ENCODE results near the gene SREBF1. TPM values are rescaled to one million over a fixed set of nuclear protein-coding genes. Genes with fewer than 3 reads are reported as not detected.

The SREBF1 gene
- total RNA-seq, 1 experiment from 2014 or later, result 72.5 TPM

GRCh38 chr17:17826942-17827785 lies 9.6 kb downstream of the SREBF1 start:
- DNase-seq (ENCODE audit: extremely low read depth, low read depth), result no peak

- DNase-seq (ENCODE audit: extremely low read depth, low read depth), result no peak
These were observed 10.5 kb downstream of the SREBF1 start for GRCh38 chr17:17826342-17826713.

- no peak for DNase-seq (ENCODE audit: extremely low read depth, low read depth)
These were observed 11.8 kb downstream of the SREBF1 start for GRCh38 chr17:17824783-17825614.

- DNase-seq (ENCODE audit: extremely low read depth, low read depth), result no peak
These were observed 12.5 kb downstream of the SREBF1 start for GRCh38 chr17:17824119-17824782.

- peak; percentile 86 for DNase-seq (ENCODE audit: extremely low read depth, low read depth)
These were observed 13.2 kb downstream of the SREBF1 start for GRCh38 chr17:17823433-17824118.

- DNase-seq (ENCODE audit: extremely low read depth, low read depth), result no peak
These were observed 14.2 kb downstream of the SREBF1 start for GRCh38 chr17:17822616-17823015.

DNA sequence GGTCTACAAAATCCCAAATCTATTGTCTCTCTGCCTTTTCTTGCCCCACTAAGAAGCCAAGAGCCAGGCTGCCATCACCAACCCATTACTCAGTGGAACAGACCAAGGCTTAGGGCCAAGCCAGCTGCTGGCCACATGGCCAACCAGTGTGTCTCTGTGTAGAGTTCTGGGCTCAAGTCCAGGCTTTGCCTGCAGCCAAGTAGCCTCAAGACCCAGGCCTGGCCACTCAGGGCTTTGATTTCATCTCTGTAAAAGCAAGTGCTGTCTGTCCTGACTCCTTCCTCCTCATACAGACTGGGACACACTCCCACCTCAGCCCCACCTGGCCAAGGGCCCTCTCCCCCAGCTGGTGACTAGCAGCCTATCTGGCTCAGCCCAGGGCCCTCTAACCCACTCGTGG lies 14.6 kb downstream of the SREBF1 start:
- no peak for DNase-seq (ENCODE audit: extremely low read depth, low read depth)

DNA sequence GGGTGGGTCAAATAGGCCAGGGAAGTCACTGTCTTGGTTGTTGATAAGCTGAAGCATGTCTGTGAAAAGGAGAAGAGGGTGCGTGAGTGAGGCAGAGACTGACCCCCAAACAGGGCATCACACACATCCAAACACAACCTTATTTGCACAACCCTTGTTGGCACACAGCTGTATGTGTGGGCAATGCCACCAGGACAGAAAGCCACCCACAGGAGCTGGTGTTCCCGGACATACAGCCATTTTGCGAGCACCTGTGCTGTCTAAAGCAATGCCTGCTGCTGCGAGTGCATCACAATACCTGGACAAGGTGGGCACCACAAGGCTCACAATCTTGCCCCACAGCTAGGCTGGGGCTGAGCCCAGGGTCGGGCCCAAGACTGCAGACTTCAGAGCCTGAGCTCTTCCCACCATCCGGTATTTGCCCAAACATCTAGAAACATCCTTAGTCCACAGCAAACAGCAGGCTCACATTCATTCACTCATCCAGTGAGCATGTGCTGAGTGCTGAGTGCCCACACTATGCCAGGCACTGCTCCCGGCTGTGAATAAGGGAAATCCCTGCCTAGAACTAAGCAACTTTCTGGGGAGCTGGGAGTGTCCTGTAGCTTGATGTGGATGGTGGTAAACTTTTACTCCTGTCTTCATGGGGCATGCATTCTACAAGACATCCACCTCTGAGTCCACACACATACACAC lies 16.2 kb downstream of the SREBF1 start:
- DNase-seq (ENCODE audit: extremely low read depth, low read depth), result no peak

GRCh38 chr17:17820046-17820445 lies 16.7 kb downstream of the SREBF1 start:
- no peak for DNase-seq (ENCODE audit: extremely low read depth, low read depth)

GRCh38 chr17:17819561-17819995 lies 17.2 kb downstream of the SREBF1 start:
- peak; percentile 80 for DNase-seq (ENCODE audit: extremely low read depth, low read depth)

GRCh38 chr17:17819111-17819510 lies 17.7 kb downstream of the SREBF1 start:
- no peak for DNase-seq (ENCODE audit: extremely low read depth, low read depth)

GRCh38 chr17:17818088-17818526 lies 18.7 kb downstream of the SREBF1 start:
- DNase-seq (ENCODE audit: extremely low read depth, low read depth), result no peak

DNA sequence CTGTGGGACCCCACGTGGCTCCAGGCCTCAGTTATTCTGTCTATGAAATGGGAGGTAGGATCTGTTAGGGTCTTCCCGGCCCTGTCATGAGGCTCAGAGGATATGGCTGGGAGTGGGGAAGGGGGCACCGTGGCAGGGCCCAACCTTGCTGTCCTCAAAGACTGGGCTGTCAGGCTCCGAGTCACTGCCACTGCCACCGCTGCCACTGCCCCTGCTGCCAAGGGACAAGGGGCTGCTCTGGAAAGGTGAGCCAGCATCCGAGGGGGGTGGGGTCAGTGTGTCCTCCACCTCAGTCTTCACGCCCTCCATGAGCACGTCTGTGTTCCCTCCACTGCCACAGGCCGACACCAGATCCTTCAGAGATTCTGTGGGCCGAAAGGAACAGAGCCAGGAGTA lies 19.2 kb downstream of the SREBF1 start:
- no peak for DNase-seq (ENCODE audit: extremely low read depth, low read depth)

DNA sequence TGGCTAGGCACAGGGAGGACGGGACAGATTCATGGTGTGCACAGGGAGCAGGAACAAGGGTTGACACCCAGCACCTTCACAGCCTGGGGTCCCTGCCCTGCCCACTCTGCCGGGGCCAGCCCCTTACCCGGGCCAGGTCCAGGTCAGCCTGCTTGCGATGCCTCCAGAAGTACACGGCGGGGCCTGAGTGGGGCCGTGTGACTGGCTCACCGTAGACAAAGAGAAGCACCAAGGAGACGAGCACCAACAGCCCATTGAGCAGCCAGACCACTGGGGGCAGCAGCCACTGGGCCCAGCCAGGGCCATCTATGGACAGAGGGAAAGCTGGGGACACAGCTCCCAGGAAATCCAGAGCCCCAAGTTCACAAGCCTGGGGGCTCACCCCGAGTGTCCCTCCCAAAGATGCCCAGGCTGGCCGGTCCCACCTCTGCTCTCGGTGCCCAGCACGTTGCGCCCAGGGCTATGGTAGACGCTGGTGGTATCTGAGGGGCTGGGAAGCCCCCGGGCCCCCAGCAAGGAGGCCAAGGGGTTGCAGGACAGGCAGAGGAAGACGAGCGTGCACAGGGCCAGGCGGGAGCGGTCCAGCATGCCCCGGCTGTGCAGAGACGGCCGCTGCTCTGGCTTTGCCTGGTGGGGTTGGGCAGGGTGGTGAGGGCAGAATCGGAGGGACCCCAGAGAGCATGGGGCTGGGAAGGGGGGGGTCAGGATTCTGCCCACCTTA lies 19.8 kb downstream of the SREBF1 start:
- no peak for DNase-seq (ENCODE audit: extremely low read depth, low read depth)

DNA sequence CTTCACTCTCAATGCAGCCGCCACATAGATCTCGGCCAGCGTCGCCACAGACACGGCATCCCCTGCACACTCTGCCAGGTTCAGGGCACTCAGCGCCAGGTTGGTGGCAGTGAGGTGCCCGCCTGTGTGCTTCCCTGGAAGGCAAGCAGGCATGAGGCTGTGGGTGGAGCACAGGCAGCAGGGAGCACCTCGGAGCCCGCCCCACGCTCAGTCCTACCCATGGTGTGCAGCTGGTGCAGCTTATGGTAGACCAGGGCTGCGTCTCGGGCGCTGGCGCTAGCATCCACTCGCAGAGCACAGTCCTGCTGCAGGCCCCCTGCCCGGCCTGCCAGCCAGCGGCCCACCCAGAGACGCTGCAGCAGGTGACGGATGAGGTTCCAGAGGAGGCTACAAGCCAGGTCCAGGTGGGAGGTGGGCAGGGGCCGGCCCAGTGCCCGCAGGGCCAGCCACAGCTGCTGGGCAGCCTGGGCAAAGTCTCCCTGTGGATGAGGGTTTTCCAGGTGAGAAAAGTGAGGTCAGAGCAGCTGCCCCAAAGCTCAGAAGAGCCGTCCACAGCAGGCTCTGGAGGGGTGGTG lies 20.5 kb downstream of the SREBF1 start:
- no peak for DNase-seq (ENCODE audit: extremely low read depth, low read depth)

DNA sequence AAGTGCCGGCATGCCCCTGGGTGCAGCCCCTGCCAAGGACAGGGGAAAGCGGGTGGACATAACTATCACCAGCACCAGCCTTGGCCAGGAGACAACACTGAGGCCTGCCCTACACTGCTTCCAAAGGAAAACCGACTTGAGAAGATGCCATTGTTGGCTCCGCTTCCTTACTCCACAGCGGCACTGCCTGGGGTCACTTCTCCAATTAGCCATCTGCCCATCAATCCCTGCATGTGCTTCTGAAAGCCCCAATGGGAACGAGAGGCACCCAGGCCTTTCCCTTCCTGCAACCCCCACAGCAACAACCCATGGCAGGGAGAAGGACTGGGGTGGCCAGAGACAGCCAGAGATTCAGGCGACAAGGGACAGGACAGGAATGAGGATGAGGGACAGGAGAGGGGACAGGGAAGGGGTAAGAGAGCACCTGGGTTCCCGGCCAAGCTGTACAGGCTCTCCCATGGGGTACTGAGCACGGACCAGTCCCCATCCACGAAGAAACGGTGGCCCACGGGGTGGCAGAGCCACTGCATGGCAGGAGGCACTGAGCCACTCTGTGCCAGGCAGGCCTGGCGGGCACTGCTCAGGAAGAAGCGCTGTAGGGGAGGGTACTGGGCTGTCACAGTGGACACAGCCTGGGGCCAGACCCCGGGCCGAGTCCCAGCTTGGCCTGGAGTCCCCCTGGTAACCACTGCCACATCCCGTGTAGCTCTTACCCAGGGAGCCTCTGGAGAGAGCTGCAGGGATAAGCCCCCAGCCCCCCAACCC lies 21.2 kb downstream of the SREBF1 start:
- DNase-seq (ENCODE audit: extremely low read depth, low read depth), result no peak

DNA sequence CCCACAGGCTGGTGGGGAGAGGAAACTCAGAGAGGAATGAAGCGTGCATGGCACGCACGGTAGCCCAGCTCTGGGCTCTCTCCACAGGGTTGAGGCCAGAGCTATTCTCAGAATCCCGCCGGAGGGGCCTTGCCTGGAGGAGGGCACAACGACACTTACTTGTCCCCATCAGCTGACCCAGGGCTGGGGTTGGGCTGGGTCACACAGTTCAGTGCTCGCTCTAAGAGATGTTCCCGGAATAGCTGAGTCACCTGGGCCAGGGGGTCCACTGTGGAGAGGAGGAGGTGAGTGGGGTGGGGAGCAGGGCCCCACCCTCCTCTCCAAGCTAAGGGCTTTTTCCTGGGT lies 21.8 kb downstream of the SREBF1 start:
- no peak for DNase-seq (ENCODE audit: extremely low read depth, low read depth)
